Measurements from ENCODE around the gene EYA2. TPM values are rescaled to one million over a fixed set of nuclear protein-coding genes. Genes with fewer than 3 reads are reported as not detected.
"Not testable (repeated sequence)": the region's sequence is repeated elsewhere in the genome, so short reads cannot be mapped to it uniquely, and the experiment has no call there.

The EYA2 gene
- total RNA-seq, 2 experiments from 2014 or later: not detected

DNA sequence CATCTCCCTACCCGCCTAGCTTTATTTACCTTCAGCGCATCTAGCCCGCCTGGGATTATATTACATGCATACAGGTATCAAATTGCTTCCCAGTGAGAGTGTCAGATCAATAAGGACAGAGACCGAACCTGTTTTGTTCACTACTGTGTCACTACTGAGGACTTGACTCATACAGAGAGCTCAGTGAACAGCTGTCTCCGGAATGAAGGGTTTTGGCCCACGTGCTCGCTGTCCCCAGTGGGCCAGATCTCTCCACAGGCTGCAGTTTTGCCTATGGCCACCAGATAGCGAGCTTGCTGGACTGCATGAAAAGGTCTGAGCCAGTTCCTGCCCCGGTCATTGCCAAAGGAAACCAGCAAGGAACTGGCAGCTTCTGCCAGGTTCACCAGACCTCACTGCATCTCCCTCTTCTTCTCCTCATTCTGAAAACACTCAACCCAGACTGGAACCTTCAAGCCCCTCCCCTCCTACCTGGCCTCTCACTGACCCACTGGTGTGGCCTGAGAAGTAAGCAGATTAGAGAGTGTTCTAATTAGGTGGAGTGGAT is 311.0 kb downstream of the EYA2 start:
- Mint-ChIP-seq H3K27me3 (no peaks in the 10 kb centered on the region), H3K36me3 (peaks cover 9% of the 10 kb centered on the region), H3K27ac (no peak overlapping the region), H3K4me1 (ENCODE audit: low read depth) (no peaks in the 10 kb centered on the region), H3K9me3 (no peaks in the 10 kb centered on the region), H3K4me3 (no peak overlapping the region)
- peak; percentile 12 for DNase-seq
- intact Hi-C loops (cut with micrococcal nuclease): no loop called here
- POLR2A ChIA-PET: no interaction called here
- CTCF ChIA-PET: interaction anchor here (1.3 to 3.2 kb wide), 3 partner anchors 9 to 415 kb away, joined by 5 to 26 read pairs (median 8); no protein-coding TSS in a partner anchor

- H3K27me3 Mint-ChIP-seq; H3K27ac Mint-ChIP-seq; H3K9me3 Mint-ChIP-seq; POLR2A ChIA-PET; H3K4me1 Mint-ChIP-seq (ENCODE audit: low read depth); H3K4me3 Mint-ChIP-seq; DNase-seq; H3K36me3 Mint-ChIP-seq; intact Hi-C loops (cut with micrococcal nuclease): not testable (repeated sequence)
- CTCF ChIA-PET: interaction anchor here (3.2 kb wide), 1 partner anchor 178 kb away, joined by 26 read pairs; no protein-coding TSS in a partner anchor
Measured at GRCh38 chr20:47206552-47206951, 311.9 kb downstream of the EYA2 start.

DNA sequence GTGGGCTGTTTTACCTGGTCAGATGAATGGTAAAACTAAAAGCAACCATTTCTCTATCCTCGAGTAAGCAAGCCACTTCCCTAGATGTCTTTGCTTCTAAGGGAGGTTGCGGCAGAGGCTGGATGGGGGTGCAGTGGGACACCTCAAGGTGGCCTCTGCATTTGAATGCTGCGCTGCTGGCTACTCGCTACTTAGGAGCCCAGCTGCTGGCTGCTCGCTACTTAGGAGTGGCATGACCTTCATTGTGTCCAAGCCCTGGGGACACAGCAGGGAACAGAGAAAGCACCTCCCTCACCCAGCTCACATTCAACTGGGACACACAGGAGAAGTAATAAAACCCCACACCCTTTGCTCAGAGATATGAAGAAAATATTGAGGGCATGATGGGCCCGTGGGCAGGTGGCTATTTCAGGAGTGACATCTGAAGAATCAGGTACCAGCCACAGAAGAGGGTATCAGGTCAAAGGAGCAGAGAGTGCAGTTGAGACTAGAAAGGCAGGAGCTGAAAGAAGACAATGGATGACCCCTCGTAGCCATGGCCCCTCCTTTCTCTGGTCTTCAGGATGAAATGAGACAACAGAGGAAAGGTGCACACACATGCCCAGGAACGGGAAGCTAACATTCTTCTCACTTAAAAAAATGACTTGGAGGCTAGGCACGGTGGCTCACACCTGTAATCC is 312.5 kb downstream of the EYA2 start:
- H3K27ac Mint-ChIP-seq: no peak overlapping the region
- POLR2A ChIA-PET: no interaction called here
- H3K9me3 Mint-ChIP-seq: no peaks in the 10 kb centered on the region

DNA sequence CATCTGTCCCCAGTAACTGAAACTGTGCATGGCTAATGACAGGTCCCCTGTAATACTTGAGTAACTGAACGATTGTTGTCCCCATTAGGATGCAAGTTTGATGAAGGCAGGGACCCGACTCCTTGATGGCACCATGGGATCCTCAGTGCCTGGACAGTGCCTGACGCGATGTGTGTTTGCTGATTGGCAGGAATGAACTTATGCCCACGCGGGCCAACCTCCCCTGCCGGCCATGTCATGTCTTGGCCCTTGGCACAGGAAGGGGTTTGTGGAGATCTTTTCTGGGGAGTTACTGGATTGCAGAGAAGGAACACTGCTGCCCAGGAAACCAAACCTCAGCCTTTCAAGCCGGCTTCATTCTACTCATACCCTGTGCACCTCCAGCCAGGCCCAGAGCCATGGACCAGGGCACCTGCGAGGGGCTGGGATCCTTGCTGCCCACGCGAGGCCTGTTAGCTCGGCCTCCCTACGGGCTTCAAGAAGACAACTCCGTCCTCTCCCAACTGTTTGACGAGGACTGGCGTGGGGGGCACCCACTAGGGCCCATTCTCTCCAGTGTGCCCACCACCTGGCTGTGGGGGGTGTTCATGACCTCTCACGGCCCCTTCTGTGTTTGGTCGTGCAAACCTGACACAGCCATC is 314.0 kb downstream of the EYA2 start:
- H3K9me3 Mint-ChIP-seq: no peaks in the 10 kb centered on the region
- POLR2A ChIA-PET: no interaction called here
- peaks cover 9% of the 10 kb centered on the region for H3K36me3 Mint-ChIP-seq
- no peak overlapping the region for H3K4me3 Mint-ChIP-seq
- intact Hi-C loops (cut with micrococcal nuclease): no loop called here
- H3K27me3 Mint-ChIP-seq: no peaks in the 10 kb centered on the region
- no peak overlapping the region for H3K27ac Mint-ChIP-seq
- H3K4me1 Mint-ChIP-seq (ENCODE audit: low read depth): no peaks in the 10 kb centered on the region
- CTCF ChIA-PET: interaction anchor here (1.1 kb wide), 1 partner anchor 12 kb away, joined by 3 read pairs; no protein-coding TSS in a partner anchor
- no peak for DNase-seq

More for the DNA sequence above, 312.5 kb downstream of the EYA2 start:
- no peak for DNase-seq
- Mint-ChIP-seq H3K4me3 (no peak overlapping the region), H3K4me1 (ENCODE audit: low read depth) (no peaks in the 10 kb centered on the region), H3K36me3 (peaks cover 9% of the 10 kb centered on the region), H3K27me3 (no peaks in the 10 kb centered on the region)
- intact Hi-C loops (cut with micrococcal nuclease): no loop called here
- CTCF ChIA-PET: interaction anchor here (1.1 to 3.2 kb wide), 2 partner anchors 11 to 177 kb away, joined by 3 to 26 read pairs; no protein-coding TSS in a partner anchor

- ChIA-PET POLR2A (no interaction called here), CTCF (interaction anchor here (1.1 kb wide), 1 partner anchor 12 kb away, joined by 3 read pairs; no protein-coding TSS in a partner anchor)
- no peaks in the 10 kb centered on the region for H3K9me3 Mint-ChIP-seq
- H3K36me3 Mint-ChIP-seq: peaks cover 9% of the 10 kb centered on the region
- no peak overlapping the region for H3K4me3 Mint-ChIP-seq
- intact Hi-C loops (cut with micrococcal nuclease): no loop called here
- H3K27ac Mint-ChIP-seq: no peak overlapping the region
- H3K4me1 Mint-ChIP-seq (ENCODE audit: low read depth): no peaks in the 10 kb centered on the region
- no peak for DNase-seq
- no peaks in the 10 kb centered on the region for H3K27me3 Mint-ChIP-seq
Measured at GRCh38 chr20:47209982-47210381, 315.3 kb downstream of the EYA2 start.

DNA sequence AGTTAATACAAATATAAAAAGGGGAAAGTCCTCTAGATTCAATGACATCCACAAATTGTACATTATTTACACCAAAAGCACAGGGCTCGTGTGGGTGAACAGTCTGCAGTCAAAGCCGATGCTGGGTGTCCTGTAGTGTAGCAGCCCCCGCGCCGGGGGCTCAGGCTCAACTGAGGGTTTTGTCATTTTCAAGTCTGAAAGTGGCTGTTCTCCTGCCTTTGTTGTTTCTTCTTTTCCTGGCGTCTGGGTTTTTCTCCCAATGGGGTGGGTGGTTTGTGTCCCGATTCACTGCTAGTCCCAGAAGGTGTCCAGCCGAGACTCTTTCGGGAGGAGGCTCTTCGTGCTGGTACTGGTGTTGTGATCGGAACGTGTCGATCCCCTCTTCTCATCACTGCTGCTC is 315.8 kb downstream of the EYA2 start:
- Mint-ChIP-seq H3K9me3 (no peaks in the 10 kb centered on the region), H3K27me3 (no peaks in the 10 kb centered on the region), H3K4me3 (no peak overlapping the region), H3K27ac (no peak overlapping the region), H3K36me3 (peaks cover 9% of the 10 kb centered on the region), H3K4me1 (ENCODE audit: low read depth) (no peaks in the 10 kb centered on the region)
- no peak for DNase-seq
- intact Hi-C loops (cut with micrococcal nuclease): no loop called here
- POLR2A ChIA-PET: no interaction called here
- CTCF ChIA-PET: interaction anchor here (1.1 kb wide), 1 partner anchor 12 kb away, joined by 3 read pairs; no protein-coding TSS in a partner anchor

DNA sequence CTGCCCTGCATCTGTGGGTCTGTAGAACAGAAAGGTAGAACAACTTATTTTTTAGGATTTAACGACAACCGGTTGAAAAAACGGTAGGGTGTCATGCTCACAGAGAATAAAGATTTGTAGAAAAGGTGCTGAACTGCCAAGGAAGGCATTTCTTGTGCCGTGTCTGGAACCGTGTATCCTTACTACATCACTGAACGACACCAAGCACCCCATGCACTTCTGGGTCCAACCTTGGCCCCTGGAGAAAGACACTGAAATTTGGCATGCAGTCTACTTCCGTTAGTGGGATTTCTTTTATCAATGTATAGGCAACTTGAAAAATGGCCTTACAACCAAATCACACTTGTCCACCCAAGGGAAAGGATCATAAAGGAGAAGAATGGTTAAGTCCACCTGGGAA is 316.4 kb downstream of the EYA2 start:
- H3K9me3 Mint-ChIP-seq: no peaks in the 10 kb centered on the region
- CTCF ChIA-PET: interaction anchor here (1.3 to 13.6 kb wide), 2 partner anchors 13 to 172 kb away, joined by 5 to 122 read pairs; no protein-coding TSS in a partner anchor
- POLR2A ChIA-PET: no interaction called here

DNA sequence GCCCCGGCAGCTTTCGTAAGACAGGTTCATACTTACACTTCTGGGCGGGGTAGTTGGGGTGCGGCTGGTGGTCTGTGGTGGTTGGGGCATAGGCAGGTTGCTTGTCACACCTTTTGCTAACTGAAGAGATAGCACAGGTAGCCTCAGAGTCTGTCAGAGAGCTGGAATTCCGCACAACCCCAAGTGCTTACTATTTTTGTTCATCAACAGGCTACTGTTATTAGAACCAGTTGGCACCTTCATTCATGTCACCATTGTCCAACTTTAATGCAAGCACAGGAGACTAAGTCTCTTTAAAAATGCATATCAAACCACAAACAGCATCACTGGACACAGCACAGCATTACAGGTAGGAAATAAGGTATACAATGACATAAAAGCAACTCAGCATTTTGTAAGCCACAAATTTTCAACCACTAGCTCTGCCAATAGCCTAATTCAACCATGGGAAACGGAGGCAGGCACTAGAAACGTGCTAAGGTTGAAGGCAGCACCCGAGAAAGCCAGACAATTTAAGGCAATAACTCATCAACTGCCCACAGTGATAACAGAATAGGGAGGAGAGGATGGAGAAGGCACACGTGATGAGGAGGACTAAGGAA is 318.1 kb downstream of the EYA2 start:
- intact Hi-C loops (cut with micrococcal nuclease): no loop called here
- Mint-ChIP-seq H3K9me3 (no peaks in the 10 kb centered on the region), H3K27me3 (no peaks in the 10 kb centered on the region), H3K36me3 (peaks cover 14% of the 10 kb centered on the region), H3K4me3 (no peak overlapping the region), H3K4me1 (ENCODE audit: low read depth) (no peaks in the 10 kb centered on the region), H3K27ac (no peak overlapping the region)
- DNase-seq: no peak
- CTCF ChIA-PET: interaction anchor here (1.2 to 13.6 kb wide), 3 partner anchors 16 to 170 kb away, joined by 4 to 122 read pairs (median 7); no protein-coding TSS in a partner anchor
- POLR2A ChIA-PET: no interaction called here

More for the DNA sequence above, 316.4 kb downstream of the EYA2 start:
- no peak for DNase-seq
- Mint-ChIP-seq H3K4me1 (ENCODE audit: low read depth) (no peaks in the 10 kb centered on the region), H3K27ac (no peak overlapping the region), H3K36me3 (peaks cover 14% of the 10 kb centered on the region), H3K4me3 (no peak overlapping the region), H3K27me3 (no peaks in the 10 kb centered on the region)
- intact Hi-C loops (cut with micrococcal nuclease): no loop called here

DNA sequence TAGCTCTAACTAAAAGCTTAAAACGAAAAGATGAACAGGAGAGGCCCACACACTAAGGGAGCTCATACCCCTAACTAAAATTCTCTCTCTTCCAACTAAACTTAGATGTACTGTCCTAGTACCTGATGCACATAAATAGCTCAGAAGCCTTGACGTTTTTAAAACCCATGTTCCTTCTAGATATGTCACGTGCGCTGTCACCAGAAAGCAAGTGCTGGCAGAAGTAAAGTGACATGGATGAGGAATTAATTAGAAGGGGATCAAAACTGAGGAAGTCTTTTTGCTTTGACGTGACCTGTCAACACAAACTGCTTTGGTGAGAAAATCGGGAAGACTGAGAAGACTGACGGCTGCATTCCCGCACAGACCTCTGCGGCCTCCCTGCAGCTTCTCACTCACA is 319.3 kb downstream of the EYA2 start:
- intact Hi-C loops (cut with micrococcal nuclease): no loop called here
- DNase-seq: no peak
- CTCF ChIA-PET: interaction anchor here (1.0 to 13.6 kb wide), 4 partner anchors 16 to 169 kb away, joined by 3 to 122 read pairs (median 6); no protein-coding TSS in a partner anchor
- no peaks in the 10 kb centered on the region for H3K9me3 Mint-ChIP-seq
- H3K27ac Mint-ChIP-seq: no peak overlapping the region
- H3K4me3 Mint-ChIP-seq: no peak overlapping the region
- no peaks in the 10 kb centered on the region for H3K27me3 Mint-ChIP-seq
- POLR2A ChIA-PET: no interaction called here
- H3K36me3 Mint-ChIP-seq: peaks cover 25% of the 10 kb centered on the region
- no peaks in the 10 kb centered on the region for H3K4me1 Mint-ChIP-seq (ENCODE audit: low read depth)

DNA sequence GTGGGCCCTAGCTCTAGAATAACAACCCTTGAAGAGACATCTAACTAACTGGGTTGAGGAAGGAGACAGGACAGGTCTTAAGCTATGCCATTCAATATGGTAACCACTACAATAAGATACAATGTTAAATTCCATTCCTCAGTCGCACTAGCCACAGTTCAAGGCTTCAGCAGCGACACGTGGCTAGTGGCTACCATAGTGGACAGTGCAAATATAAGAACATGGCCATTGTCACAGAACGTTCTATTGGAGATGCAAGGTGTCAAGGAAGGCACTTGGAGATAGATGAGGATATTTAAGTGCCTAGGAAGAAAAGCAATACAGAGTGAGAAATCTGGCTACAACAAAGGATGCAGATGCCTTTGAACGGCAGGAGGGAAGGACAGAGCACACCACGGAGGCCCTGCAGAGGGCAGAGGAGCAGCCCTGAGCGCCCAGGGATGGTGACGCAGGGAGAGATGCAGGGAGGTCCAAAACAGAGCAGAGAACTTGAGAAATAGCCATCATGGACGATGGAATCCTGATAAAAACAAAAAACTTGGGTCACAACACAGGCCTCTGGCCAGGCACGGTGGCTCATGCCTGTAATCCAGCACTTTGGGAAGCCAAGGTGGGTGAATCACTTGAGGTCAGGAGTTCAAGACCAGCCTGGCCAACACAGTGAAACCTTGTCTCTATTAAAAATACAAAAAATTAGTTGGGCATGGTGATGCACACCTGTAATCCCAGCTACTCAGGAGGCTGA is 321.2 kb downstream of the EYA2 start:
- Mint-ChIP-seq H3K36me3 (peaks cover 29% of the 10 kb centered on the region), H3K27me3 (no peaks in the 10 kb centered on the region), H3K27ac (no peak overlapping the region), H3K9me3 (no peaks in the 10 kb centered on the region), H3K4me1 (ENCODE audit: low read depth) (no peaks in the 10 kb centered on the region), H3K4me3 (no peak overlapping the region)
- ChIA-PET POLR2A (no interaction called here), CTCF (interaction anchor here (13.6 kb wide), 1 partner anchor 167 kb away, joined by 122 read pairs; no protein-coding TSS in a partner anchor)
- no peak for DNase-seq
- intact Hi-C loops (cut with micrococcal nuclease): no loop called here

GRCh38 chr20:47216819-47217410 is 322.3 kb downstream of the EYA2 start:
- H3K36me3 Mint-ChIP-seq: peaks cover 35% of the 10 kb centered on the region
- intact Hi-C loops (cut with micrococcal nuclease): no loop called here
- no peaks in the 10 kb centered on the region for H3K4me1 Mint-ChIP-seq (ENCODE audit: low read depth)
- H3K9me3 Mint-ChIP-seq: no peaks in the 10 kb centered on the region
- no peak for DNase-seq
- H3K27ac Mint-ChIP-seq: no peak overlapping the region
- CTCF ChIA-PET: interaction anchor here (1.5 to 13.6 kb wide), 4 partner anchors 20 to 166 kb away, joined by 3 to 122 read pairs (median 6); no protein-coding TSS in a partner anchor
- POLR2A ChIA-PET: no interaction called here
- no peak overlapping the region for H3K4me3 Mint-ChIP-seq
- no peaks in the 10 kb centered on the region for H3K27me3 Mint-ChIP-seq
